ENCODE data around the gene MIA2.
A peak's percentile ranks its signal among the peaks of the same experiment; 100 is the strongest.

Gene MIA2

DNA sequence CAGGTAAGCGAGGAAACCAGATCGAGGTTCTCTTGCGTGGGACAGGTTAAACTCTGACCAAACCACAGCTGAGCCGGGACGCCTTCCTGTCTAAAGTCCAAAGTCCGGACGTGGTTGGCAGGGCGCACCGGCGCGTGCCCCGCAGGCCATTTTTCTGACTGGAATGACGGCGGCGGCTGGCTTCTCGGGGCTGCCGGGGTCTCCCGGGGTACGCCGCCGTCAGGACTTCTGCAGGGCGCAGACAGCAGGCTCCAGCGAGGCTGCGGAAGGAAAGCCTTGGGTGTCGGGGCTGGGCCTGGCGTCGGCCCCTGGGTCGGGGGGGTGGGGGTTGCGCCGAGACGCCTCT is 32.8 kb downstream of the MIA2 start:
- Histone ChIP-seq H3K4me1 (no peaks in the 10 kb centered on the region), H3K4me3 (ENCODE audit: low read depth, low read length) (peak overlapping the region; percentile 95), H3K36me3 (no peaks in the 10 kb centered on the region), H3K27me3 (no peaks in the 10 kb centered on the region), H3K9me3 (no peaks in the 10 kb centered on the region)
- TF ChIP-seq, protein P1, sequence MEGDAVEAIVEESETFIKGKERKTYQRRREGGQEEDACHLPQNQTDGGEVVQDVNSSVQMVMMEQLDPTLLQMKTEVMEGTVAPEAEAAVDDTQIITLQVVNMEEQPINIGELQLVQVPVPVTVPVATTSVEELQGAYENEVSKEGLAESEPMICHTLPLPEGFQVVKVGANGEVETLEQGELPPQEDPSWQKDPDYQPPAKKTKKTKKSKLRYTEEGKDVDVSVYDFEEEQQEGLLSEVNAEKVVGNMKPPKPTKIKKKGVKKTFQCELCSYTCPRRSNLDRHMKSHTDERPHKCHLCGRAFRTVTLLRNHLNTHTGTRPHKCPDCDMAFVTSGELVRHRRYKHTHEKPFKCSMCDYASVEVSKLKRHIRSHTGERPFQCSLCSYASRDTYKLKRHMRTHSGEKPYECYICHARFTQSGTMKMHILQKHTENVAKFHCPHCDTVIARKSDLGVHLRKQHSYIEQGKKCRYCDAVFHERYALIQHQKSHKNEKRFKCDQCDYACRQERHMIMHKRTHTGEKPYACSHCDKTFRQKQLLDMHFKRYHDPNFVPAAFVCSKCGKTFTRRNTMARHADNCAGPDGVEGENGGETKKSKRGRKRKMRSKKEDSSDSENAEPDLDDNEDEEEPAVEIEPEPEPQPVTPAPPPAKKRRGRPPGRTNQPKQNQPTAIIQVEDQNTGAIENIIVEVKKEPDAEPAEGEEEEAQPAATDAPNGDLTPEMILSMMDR (IDR thresholded peaks at IDR 0.05; ENCODE audit: low read depth, low read length) = no peak
- DNase-seq = no peak

DNA sequence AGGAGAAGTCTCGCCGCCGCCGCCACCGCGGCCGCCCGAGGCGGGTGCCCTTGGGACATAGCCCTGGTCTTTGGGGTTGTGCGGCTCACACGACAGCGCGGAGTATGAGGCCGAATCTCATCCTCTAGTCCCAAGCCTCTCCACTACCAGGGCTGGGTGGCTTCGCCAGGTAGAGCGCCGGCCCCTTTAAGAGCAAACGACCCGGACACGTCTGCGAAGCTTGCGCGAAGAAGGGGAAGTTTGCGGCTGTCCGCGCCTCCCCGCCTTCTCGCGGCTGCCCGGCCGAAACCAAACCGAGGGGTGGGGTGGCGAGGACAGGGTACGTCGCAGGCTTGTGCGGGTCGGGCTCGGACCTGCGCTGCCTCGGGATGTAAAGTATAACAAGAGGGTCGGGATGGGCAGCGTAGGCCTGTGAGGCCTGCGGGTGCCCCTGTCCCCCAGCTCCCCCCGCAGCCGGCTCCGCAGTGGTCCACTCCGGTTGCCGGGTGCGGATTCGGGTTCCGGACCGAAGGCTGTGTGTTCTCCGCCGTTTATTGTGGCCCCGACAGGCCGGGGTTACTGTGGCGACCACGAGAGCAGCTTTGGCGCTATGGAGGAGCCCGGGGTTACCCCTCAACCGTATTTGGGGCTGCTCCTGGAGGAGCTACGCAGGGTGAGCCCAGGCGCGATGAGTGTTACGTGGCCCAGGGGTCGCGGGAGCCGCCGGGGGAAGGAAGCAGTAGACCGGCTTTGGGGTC is 33.3 kb downstream of the MIA2 start:
- TF ChIP-seq, protein P1 (IDR thresholded peaks at IDR 0.05; ENCODE audit: low read depth, low read length) = no peak
- peaks cover 3% of the 10 kb centered on the region; the same call in 1 of the 2 replicates for H3K36me3 ChIP-seq
- no peaks in the 10 kb centered on the region for H3K9me3 ChIP-seq
- no peaks in the 10 kb centered on the region for H3K4me1 ChIP-seq
- peak overlapping the region; percentile 95 for H3K4me3 ChIP-seq (ENCODE audit: low read depth, low read length)
- DNase-seq = peak; percentile 83
- no peaks in the 10 kb centered on the region for H3K27me3 ChIP-seq

DNA sequence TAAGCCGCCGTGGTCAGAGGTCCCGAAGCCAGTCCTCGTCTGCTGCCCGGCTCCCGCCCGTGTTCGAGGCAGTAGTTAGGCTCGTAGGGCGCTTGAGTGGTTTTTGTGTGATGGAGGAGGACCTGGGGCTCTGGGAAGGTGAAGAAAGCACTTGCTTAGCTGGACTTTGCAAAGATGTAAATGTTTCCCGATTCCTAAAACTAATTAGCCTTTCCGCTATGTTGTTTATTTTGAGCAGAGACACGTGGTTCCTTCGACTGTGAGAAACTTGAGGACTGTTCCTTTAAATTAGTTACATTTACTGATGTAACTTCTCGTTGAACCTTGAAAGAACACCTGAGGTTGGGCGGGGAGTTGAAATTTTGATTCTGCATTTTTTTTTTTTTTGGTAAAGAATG is 33.9 kb downstream of the MIA2 start:
- no peaks in the 10 kb centered on the region for H3K9me3 ChIP-seq
- H3K36me3 ChIP-seq = peaks cover 3% of the 10 kb centered on the region; the same call in 1 of the 2 replicates
- no peaks in the 10 kb centered on the region for H3K27me3 ChIP-seq
- DNase-seq = no peak
- peak overlapping the region; percentile 95 for H3K4me3 ChIP-seq (ENCODE audit: low read depth, low read length)
- H3K4me1 ChIP-seq = no peaks in the 10 kb centered on the region
- TF ChIP-seq, protein P1 (IDR thresholded peaks at IDR 0.05; ENCODE audit: low read depth, low read length) = no peak

GRCh38 chr14:39268393-39268792 is 34.7 kb downstream of the MIA2 start:
- TF ChIP-seq, protein P1 (IDR thresholded peaks at IDR 0.05; ENCODE audit: low read depth, low read length) = no peak
- Histone ChIP-seq H3K36me3 (peaks cover 3% of the 10 kb centered on the region; the same call in 1 of the 2 replicates), H3K9me3 (no peaks in the 10 kb centered on the region), H3K4me3 (ENCODE audit: low read depth, low read length) (peak overlapping the region; percentile 95), H3K27me3 (no peaks in the 10 kb centered on the region), H3K4me1 (no peaks in the 10 kb centered on the region)
- DNase-seq = no peak

DNA sequence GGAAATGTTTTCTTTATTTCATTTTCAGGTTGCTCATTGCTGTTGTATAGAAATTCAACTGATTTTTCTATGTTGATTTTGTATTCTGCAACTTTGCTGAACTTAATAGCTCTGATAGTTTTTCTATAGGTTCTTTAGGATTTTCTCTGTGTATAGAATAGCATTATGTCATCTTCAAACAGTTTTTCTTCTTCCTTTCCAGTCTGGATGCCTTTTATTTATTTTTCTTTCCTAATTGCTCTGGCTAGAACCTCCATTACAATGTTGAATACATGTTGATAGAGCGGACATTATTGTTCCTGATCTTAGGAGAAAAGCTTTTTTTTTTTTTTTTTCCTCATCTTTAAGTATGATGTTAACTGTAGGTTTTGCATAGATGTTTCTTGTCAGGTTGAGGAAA is 39.2 kb downstream of the MIA2 start:
- Histone ChIP-seq H3K9me3 (no peaks in the 10 kb centered on the region), H3K36me3 (peaks cover 3% of the 10 kb centered on the region; the same call in 1 of the 2 replicates), H3K4me1 (no peaks in the 10 kb centered on the region), H3K27me3 (no peaks in the 10 kb centered on the region), H3K4me3 (ENCODE audit: low read depth, low read length) (no peak overlapping the region)
- DNase-seq = no peak
- TF ChIP-seq, protein P1 (IDR thresholded peaks at IDR 0.05; ENCODE audit: low read depth, low read length) = no peak

GRCh38 chr14:39275395-39275794 is 41.7 kb downstream of the MIA2 start:
- TF ChIP-seq, protein P1 (IDR thresholded peaks at IDR 0.05; ENCODE audit: low read depth, low read length) = no peak

More at GRCh38 chr14:39275395-39275794, 41.7 kb downstream of the MIA2 start:
- Histone ChIP-seq H3K4me3 (ENCODE audit: low read depth, low read length) (no peak overlapping the region), H3K27me3 (no peaks in the 10 kb centered on the region), H3K9me3 (no peaks in the 10 kb centered on the region), H3K36me3 (peaks cover 3% of the 10 kb centered on the region; the same call in 1 of the 2 replicates), H3K4me1 (no peaks in the 10 kb centered on the region)
- DNase-seq = no peak

All from BE2C (cell line).